Type B pancreatic cell (in vitro differentiated cells): ENCODE data around the gene BLID. TPM values are rescaled to one million over a fixed set of nuclear protein-coding genes. Genes with fewer than 3 reads are reported as not detected.

Experiments used
- DNase-seq: peaks from one replicate; pipeline ENCODE4 v3.0.0; 2021; ENCODE audit warnings: mixed read lengths; ENCODE audit not compliant: unreplicated experiment; ENCODE audit errors: extremely low spot score
- H3K27ac Mint-ChIP-seq: 2 replicates; pipeline ENCODE4 v1.8.0; 2021; ENCODE audit warnings: mild to moderate bottlenecking, mixed read lengths
- H3K27me3 Mint-ChIP-seq: 2 replicates; pipeline ENCODE4 v1.8.0; 2021; ENCODE audit warnings: mixed read lengths
- H3K36me3 Mint-ChIP-seq: 2 replicates; pipeline ENCODE4 v1.8.0; 2021; ENCODE audit warnings: mixed read lengths
- H3K4me1 Mint-ChIP-seq: one replicate; pipeline ENCODE4 v1.8.0; 2021; ENCODE audit warnings: mixed read lengths; ENCODE audit not compliant: unreplicated experiment
- H3K4me3 Mint-ChIP-seq: 2 replicates; pipeline ENCODE4 v1.8.0; 2021; ENCODE audit warnings: mild to moderate bottlenecking, mixed read lengths
- H3K9me3 Mint-ChIP-seq: 2 replicates; pipeline ENCODE4 v1.8.0; 2021; ENCODE audit warnings: mixed read lengths
- total RNA-seq: library from RNA; stranded (reverse); gene quantifications from 2 replicates; pipeline ENCODE4 v1.2.1, GENCODE V29; 2021; ENCODE audit warnings: low replicate concordance
- TF ChIP-seq, protein P1 (sequence below): fragments of 200-600 bp; sonication (generic); conservative IDR thresholded peaks from 2 replicates; pipeline ENCODE4 v1.5.0; 2021; ENCODE audit warnings: antibody characterized with exemption, mild to moderate bottlenecking

BLID gene
- total RNA-seq, 1 donor from 2014 or later = 0.48 TPM

DNA sequence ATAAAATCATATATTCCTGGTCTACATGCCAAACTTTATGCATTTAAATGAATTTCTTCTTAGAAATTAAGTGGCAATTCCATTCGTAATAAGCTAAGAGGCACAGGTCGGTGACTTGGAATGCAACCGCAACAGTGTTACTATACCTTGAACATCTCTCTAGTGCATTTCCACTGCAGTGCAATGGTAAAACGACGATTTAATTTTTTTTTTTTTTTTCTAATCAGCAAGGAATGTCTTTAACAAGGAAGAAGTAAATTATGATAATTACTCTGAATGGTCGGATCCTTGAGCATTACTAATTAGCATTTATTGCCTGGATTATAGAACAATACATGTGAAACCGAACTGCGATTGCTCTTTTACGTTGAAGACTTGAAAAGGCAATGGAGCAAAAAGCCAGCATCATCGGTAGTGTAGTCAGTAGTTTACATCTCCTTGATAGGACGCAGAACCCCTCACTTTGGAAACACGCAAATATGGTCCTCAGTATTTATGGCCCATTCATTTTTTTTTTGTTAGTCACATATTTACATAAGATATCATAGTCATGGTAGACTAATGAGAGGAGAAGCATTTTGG, 20.2 kb downstream of the BLID start:
- Mint-ChIP-seq H3K36me3 (peaks cover 42% of the 10 kb centered on the region), H3K4me3 (peak overlapping the region; percentile 72), H3K4me1 (peaks cover 14% of the 10 kb centered on the region), H3K27ac (no peak overlapping the region), H3K9me3 (no peaks in the 10 kb centered on the region), H3K27me3 (peaks cover 20% of the 10 kb centered on the region)
- TF ChIP-seq, protein P1, sequence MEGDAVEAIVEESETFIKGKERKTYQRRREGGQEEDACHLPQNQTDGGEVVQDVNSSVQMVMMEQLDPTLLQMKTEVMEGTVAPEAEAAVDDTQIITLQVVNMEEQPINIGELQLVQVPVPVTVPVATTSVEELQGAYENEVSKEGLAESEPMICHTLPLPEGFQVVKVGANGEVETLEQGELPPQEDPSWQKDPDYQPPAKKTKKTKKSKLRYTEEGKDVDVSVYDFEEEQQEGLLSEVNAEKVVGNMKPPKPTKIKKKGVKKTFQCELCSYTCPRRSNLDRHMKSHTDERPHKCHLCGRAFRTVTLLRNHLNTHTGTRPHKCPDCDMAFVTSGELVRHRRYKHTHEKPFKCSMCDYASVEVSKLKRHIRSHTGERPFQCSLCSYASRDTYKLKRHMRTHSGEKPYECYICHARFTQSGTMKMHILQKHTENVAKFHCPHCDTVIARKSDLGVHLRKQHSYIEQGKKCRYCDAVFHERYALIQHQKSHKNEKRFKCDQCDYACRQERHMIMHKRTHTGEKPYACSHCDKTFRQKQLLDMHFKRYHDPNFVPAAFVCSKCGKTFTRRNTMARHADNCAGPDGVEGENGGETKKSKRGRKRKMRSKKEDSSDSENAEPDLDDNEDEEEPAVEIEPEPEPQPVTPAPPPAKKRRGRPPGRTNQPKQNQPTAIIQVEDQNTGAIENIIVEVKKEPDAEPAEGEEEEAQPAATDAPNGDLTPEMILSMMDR = no peak
- DNase-seq = no peak

GRCh38 chr11:122094836-122095235, 21.2 kb downstream of the BLID start:
- no peaks in the 10 kb centered on the region for H3K9me3 Mint-ChIP-seq
- H3K27ac Mint-ChIP-seq = no peak overlapping the region
- peaks cover 16% of the 10 kb centered on the region for H3K27me3 Mint-ChIP-seq
- H3K36me3 Mint-ChIP-seq = peaks cover 47% of the 10 kb centered on the region
- no peak for DNase-seq
- TF ChIP-seq, protein P1 = no peak
- no peak overlapping the region for H3K4me3 Mint-ChIP-seq
- peaks cover 14% of the 10 kb centered on the region for H3K4me1 Mint-ChIP-seq

DNA sequence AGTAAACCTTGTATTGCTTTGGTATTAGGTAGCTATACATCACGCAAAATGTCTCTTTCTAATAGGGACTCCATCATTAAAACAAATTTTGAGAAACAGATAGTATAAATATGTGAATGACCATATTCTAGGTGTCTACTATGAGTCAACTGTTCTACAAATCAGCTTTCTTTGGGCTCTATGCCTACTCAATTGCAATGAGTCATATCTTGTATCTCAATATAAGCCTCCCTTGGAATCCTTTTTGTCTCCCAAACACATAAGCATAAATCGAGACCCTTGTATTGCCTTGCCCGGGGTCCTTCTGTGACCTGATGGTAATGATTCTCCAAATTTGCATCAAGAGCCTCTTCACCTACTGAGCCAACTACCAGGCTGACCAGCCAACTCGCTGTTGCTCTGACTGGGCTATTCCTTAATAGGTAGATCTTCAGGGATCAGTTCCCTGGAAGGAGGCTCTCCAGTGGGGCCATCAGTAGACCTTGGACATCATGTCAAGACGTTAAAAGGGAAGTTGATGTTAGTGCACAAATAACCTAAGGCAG, 22.2 kb downstream of the BLID start:
- H3K4me1 Mint-ChIP-seq = peaks cover 14% of the 10 kb centered on the region
- no peaks in the 10 kb centered on the region for H3K9me3 Mint-ChIP-seq
- peaks cover 55% of the 10 kb centered on the region for H3K36me3 Mint-ChIP-seq
- no peak for DNase-seq
- TF ChIP-seq, protein P1 = no peak
- no peak overlapping the region for H3K27ac Mint-ChIP-seq
- H3K27me3 Mint-ChIP-seq = peaks cover 11% of the 10 kb centered on the region
- no peak overlapping the region for H3K4me3 Mint-ChIP-seq

DNA sequence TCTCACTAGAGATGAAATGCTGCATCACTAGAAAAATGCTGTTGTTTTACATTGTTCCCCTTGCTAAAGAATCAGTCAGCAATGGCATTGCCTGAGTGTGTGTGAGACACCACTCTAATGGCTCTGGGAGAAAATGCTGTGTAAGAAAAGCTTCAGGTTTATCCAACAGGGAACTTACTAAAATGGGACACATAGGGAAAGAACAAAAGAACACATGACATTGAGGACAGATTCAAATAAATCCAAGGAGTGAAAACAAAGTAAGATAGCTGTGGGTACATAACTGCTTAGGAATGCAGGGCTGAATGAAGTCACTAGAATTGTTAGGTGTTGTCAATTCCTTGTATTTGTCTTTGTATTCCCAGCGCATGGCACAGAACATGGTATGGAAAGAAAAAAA, 24.2 kb downstream of the BLID start:
- H3K4me3 Mint-ChIP-seq = no peak overlapping the region
- DNase-seq = no peak
- peaks cover 59% of the 10 kb centered on the region for H3K36me3 Mint-ChIP-seq
- H3K27ac Mint-ChIP-seq = no peak overlapping the region
- TF ChIP-seq, protein P1 = no peak
- H3K9me3 Mint-ChIP-seq = peaks cover 6% of the 10 kb centered on the region
- no peaks in the 10 kb centered on the region for H3K27me3 Mint-ChIP-seq
- H3K4me1 Mint-ChIP-seq = peaks cover 12% of the 10 kb centered on the region

DNA sequence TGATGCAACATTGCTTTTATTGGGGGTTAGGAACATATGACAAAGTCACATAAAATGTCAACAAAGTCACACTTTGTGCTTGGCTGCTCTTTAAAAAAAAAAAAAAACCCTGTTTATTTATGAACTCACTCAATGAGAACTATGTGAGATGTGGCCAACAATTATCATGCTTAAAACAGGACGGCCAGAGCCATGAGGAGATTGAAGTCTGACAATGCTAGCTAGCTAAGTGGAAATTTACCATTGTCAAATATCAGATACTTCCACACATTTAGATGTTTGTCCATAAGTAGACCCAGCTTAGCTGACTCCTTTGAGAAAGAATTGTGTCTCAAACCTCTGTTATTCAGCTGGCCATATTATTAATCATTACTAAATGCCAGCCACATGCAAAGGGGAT, 26.9 kb downstream of the BLID start:
- H3K4me1 Mint-ChIP-seq = peaks cover 12% of the 10 kb centered on the region
- H3K9me3 Mint-ChIP-seq = peaks cover 6% of the 10 kb centered on the region
- no peaks in the 10 kb centered on the region for H3K27me3 Mint-ChIP-seq
- H3K36me3 Mint-ChIP-seq = peaks cover 45% of the 10 kb centered on the region
- no peak overlapping the region for H3K27ac Mint-ChIP-seq
- no peak for DNase-seq
- H3K4me3 Mint-ChIP-seq = no peak overlapping the region
- TF ChIP-seq, protein P1 = no peak

- no peak for DNase-seq
- TF ChIP-seq, protein P1 = no peak
- peaks cover 12% of the 10 kb centered on the region for H3K4me1 Mint-ChIP-seq
- peaks cover 6% of the 10 kb centered on the region for H3K9me3 Mint-ChIP-seq
- H3K36me3 Mint-ChIP-seq = peaks cover 24% of the 10 kb centered on the region
- no peak overlapping the region for H3K27ac Mint-ChIP-seq
- H3K4me3 Mint-ChIP-seq = no peak overlapping the region
- no peaks in the 10 kb centered on the region for H3K27me3 Mint-ChIP-seq
These were observed 30.3 kb downstream of the BLID start for GRCh38 chr11:122085712-122086111.
